Smooth muscle cell (in vitro differentiated cells): ENCODE measurements around the gene DSCAML1. TPM values are rescaled to one million over a fixed set of nuclear protein-coding genes. Genes with fewer than 3 reads are reported as not detected.

ENCODE experiments used
- DNase-seq: peaks from one replicate; lab custom pipeline; 2025; ENCODE audit not compliant: unreplicated experiment; lab: John Stamatoyannopoulos, UW
- H2AFZ ChIP-seq: fragments of 200-600 bp; sonication (generic); 2 replicates; pipeline ENCODE4 v1.6.0; 2016; ENCODE audit warnings: antibody characterized with exemption, low read depth, mild to moderate bottlenecking
- H3F3A ChIP-seq: fragments of 200-600 bp; sonication (generic); 2 replicates; pipeline ENCODE4 v1.6.0; 2017; ENCODE audit warnings: antibody characterized with exemption, low read depth
- H3K27ac ChIP-seq: fragments of 200-600 bp; sonication (generic); 2 replicates; pipeline ENCODE4 v1.5.1; 2016; ENCODE audit warnings: low read depth, mild to moderate bottlenecking
- H3K27me3 ChIP-seq: fragments of 200-600 bp; sonication (generic); 2 replicates; pipeline ENCODE4 v1.6.1; 2016; ENCODE audit warnings: low read depth, mild to moderate bottlenecking
- H3K36me3 ChIP-seq: fragments of 200-600 bp; sonication (generic); 2 replicates; pipeline ENCODE4 v1.5.1; 2016; ENCODE audit warnings: low read depth
- H3K4me1 ChIP-seq: fragments of 200-600 bp; sonication (generic); 2 replicates; pipeline ENCODE4 v1.5.1; 2016; ENCODE audit warnings: low read depth
- H3K4me2 ChIP-seq: fragments of 200-600 bp; sonication (generic); 2 replicates; pipeline ENCODE4 v1.6.0; 2016; ENCODE audit warnings: mild to moderate bottlenecking
- H3K4me3 ChIP-seq: fragments of 200-600 bp; sonication (generic); 2 replicates; pipeline ENCODE4 v1.5.1; 2016; ENCODE audit warnings: mild to moderate bottlenecking
- H3K79me2 ChIP-seq: fragments of 200-600 bp; sonication (generic); 2 replicates; pipeline ENCODE4 v1.6.0; 2016; ENCODE audit warnings: low read depth, mild to moderate bottlenecking
- H3K9ac ChIP-seq: fragments of 200-600 bp; sonication (generic); 2 replicates; pipeline ENCODE4 v1.6.0; 2016; ENCODE audit warnings: low read depth
- H3K9me3 ChIP-seq: fragments of 200-600 bp; sonication (generic); replicated peaks from 2 replicates; pipeline ENCODE4 v1.5.1; 2016; ENCODE audit warnings: low read depth
- H4K20me1 ChIP-seq: fragments of 200-600 bp; sonication (generic); 2 replicates; pipeline ENCODE4 v1.6.0; 2016; ENCODE audit warnings: low read depth
- CTCF ChIP-seq: fragments of 200-600 bp; sonication (generic); IDR thresholded peaks from 2 replicates; pipeline ENCODE4 v1.5.1; 2017; ENCODE audit warnings: borderline replicate concordance, mild to moderate bottlenecking, antibody characterized with exemption; ENCODE audit not compliant: insufficient read depth, poor library complexity, severe bottlenecking
- WGBS: methylation state at CpG from one replicate; pipeline ENCODE4 v1.1.7; 2016; ENCODE audit warnings: low lambda C conversion rate; 5-methylcytosine and 5-hydroxymethylcytosine counted together
- polyA plus RNA-seq: library from polyadenylated mRNA; unstranded; fragments of >200 nt; fragmentation: Nextera tagmentation; extraction: Ambion mirVana; gene quantifications from 2 replicates; pipeline ENCODE4 v1.2.1, GENCODE V29; 2016
- total RNA-seq: library from RNA; depleted of rRNA; stranded (reverse); fragments of >200 nt; gene quantifications from 2 replicates; pipeline ENCODE4 v1.2.3, GENCODE V29; 2014

Gene DSCAML1
- total and polyA plus RNA-seq, 2 experiments from 2014 or later, result 0.22 TPM; not detected in 1

GRCh38 chr11:117462183-117462863, 334.7 kb downstream of the DSCAML1 start:
- H3K9me3 ChIP-seq, result no peaks in the 10 kb centered on the region

DNA sequence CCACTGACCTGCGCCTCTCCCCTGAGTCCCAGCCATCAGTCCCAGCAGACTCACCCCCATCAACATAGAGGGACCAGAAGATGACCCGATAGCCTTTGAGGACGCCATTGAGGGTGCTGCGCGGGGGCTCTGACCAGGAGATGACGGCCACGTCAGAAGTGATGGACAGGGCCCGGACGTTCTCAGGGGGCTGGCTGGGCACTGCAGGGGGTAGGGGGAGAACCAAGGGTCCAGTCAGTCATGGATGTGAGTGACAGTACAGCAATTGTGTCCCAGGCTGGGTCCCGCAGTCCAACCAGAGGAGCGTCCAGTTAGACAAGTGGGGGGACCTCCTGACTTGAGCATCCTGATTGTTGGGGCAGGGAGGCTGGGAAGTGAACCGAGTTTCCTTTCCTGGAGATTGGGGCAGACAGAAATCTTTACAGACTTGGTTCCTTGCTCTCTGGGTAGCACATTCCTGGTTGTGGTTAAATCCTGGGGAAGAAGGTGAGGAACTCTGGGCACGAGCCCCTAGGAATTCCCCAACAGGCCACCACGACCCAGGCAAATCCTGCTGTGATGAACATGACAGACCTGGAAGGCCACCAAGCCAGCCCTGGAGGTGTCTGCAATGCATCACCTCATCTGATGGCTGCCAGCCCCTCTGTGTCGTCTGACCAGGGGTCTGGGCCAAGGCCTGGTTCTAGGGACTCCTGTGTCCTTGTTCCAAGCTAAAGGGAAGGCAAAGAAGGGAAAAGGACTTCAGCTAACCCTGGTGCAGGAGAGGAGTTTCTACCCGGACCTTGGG, 335.4 kb downstream of the DSCAML1 start:
- no peaks in the 10 kb centered on the region for H3K4me1 ChIP-seq
- H3K79me2 ChIP-seq, result no peaks in the 10 kb centered on the region
- WGBS, result 92% methylated on average over 16 of the region's 16 CpGs
- H3K27me3 ChIP-seq, result peaks cover 9% of the 10 kb centered on the region
- no peak overlapping the region for H3K9ac ChIP-seq
- H3K4me2 ChIP-seq, result no peak overlapping the region
- H3K27ac ChIP-seq, result no peak overlapping the region
- DNase-seq, result no peak
- no peak overlapping the region for H2AFZ ChIP-seq
- H3F3A ChIP-seq, result no peaks in the 10 kb centered on the region
- H3K9me3 ChIP-seq, result no peaks in the 10 kb centered on the region
- H3K36me3 ChIP-seq, result no peaks in the 10 kb centered on the region
- H4K20me1 ChIP-seq, result no peaks in the 10 kb centered on the region
- no peak overlapping the region for H3K4me3 ChIP-seq
- no peak for TF ChIP-seq CTCF

More at GRCh38 chr11:117462183-117462863, 334.7 kb downstream of the DSCAML1 start:
- H2AFZ ChIP-seq, result no peak overlapping the region
- H3K4me3 ChIP-seq, result no peak overlapping the region
- H3K4me2 ChIP-seq, result no peak overlapping the region
- DNase-seq, result no peak
- H3K27me3 ChIP-seq, result peaks cover 9% of the 10 kb centered on the region
- no peaks in the 10 kb centered on the region for H3K4me1 ChIP-seq
- H3K79me2 ChIP-seq, result no peaks in the 10 kb centered on the region
- no peak overlapping the region for H3K9ac ChIP-seq
- no peak for TF ChIP-seq CTCF
- H3K27ac ChIP-seq, result no peak overlapping the region
- no peaks in the 10 kb centered on the region for H4K20me1 ChIP-seq
- 85% methylated on average over 18 of the region's 18 CpGs for whole genome bisulfite sequencing
- no peaks in the 10 kb centered on the region for H3F3A ChIP-seq
- no peaks in the 10 kb centered on the region for H3K36me3 ChIP-seq

DNA sequence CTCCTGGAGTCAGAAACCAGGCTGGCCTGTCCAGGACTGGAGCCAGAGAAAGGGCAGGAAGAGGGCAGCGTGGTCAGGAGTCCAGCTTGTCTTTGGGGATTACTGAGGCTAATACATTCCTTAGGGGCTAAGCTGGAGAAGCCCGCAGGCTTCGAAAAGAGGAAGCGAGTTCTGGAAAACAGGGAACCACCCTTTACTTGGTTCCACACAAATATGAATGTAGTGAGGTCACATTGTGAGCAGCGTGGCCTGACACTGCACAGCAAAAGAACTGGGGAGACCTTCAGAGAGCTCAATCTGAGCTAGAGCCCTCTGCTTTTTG, 337.1 kb downstream of the DSCAML1 start:
- Histone ChIP-seq H3K4me3 (no peak overlapping the region), H4K20me1 (no peaks in the 10 kb centered on the region), H3K79me2 (no peaks in the 10 kb centered on the region), H2AFZ (no peak overlapping the region), H3K27me3 (peaks cover 9% of the 10 kb centered on the region), H3F3A (no peaks in the 10 kb centered on the region), H3K9ac (no peak overlapping the region), H3K27ac (no peak overlapping the region), H3K4me2 (no peak overlapping the region), H3K36me3 (no peaks in the 10 kb centered on the region), H3K4me1 (no peaks in the 10 kb centered on the region), H3K9me3 (no peaks in the 10 kb centered on the region)
- 87% methylated on average over 5 of the region's 5 CpGs for whole genome bisulfite sequencing
- no peak for TF ChIP-seq CTCF
- no peak for DNase-seq
